Type B pancreatic cell (in vitro differentiated cells): ENCODE measurements around the gene MACROH2A2. TPM values are rescaled to one million over a fixed set of nuclear protein-coding genes. Genes with fewer than 3 reads are reported as not detected.

Experiments
- DNase-seq: peaks from one replicate; pipeline ENCODE4 v3.0.0; 2021; ENCODE audit warnings: mixed read lengths; ENCODE audit not compliant: unreplicated experiment; ENCODE audit errors: extremely low spot score
- H3K27ac Mint-ChIP-seq: 2 replicates; pipeline ENCODE4 v1.8.0; 2021; ENCODE audit warnings: mild to moderate bottlenecking, mixed read lengths
- H3K27me3 Mint-ChIP-seq: 2 replicates; pipeline ENCODE4 v1.8.0; 2021; ENCODE audit warnings: mixed read lengths
- H3K36me3 Mint-ChIP-seq: 2 replicates; pipeline ENCODE4 v1.8.0; 2021; ENCODE audit warnings: mixed read lengths
- H3K4me1 Mint-ChIP-seq: one replicate; pipeline ENCODE4 v1.8.0; 2021; ENCODE audit warnings: mixed read lengths; ENCODE audit not compliant: unreplicated experiment
- H3K4me3 Mint-ChIP-seq: 2 replicates; pipeline ENCODE4 v1.8.0; 2021; ENCODE audit warnings: mild to moderate bottlenecking, mixed read lengths
- H3K9me3 Mint-ChIP-seq: 2 replicates; pipeline ENCODE4 v1.8.0; 2021; ENCODE audit warnings: mixed read lengths
- total RNA-seq: library from RNA; stranded (reverse); gene quantifications from 2 replicates; pipeline ENCODE4 v1.2.1, GENCODE V29; 2021; ENCODE audit warnings: low replicate concordance
- TF ChIP-seq, protein P1 (sequence below): fragments of 200-600 bp; sonication (generic); conservative IDR thresholded peaks from 2 replicates; pipeline ENCODE4 v1.5.0; 2021; ENCODE audit warnings: antibody characterized with exemption, mild to moderate bottlenecking

The MACROH2A2 gene
- total RNA-seq, 1 donor from 2014 or later, result 117 TPM

DNA sequence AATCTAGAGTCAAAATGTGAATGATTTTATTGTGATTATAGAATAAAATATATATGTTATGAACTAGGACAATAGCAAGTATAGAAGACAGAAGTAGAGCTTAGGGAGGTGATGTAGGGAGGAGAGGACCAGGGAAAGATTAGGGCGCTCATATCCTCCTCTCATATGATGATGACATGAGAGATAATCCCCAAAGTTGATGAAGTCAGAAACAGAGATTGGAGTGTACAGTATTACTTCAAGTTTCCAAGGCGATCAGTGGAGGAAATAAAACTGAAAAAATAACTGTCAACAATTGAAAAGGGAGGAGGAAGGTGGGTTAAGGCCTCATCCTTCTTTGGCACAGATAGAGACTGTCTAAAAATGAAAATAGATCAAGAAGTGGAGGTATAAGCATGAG, 14.9 kb downstream of the MACROH2A2 start:
- DNase-seq, result no peak
- peaks cover 14% of the 10 kb centered on the region for H3K4me1 Mint-ChIP-seq
- H3K27ac Mint-ChIP-seq, result no peak overlapping the region
- TF ChIP-seq, protein P1, sequence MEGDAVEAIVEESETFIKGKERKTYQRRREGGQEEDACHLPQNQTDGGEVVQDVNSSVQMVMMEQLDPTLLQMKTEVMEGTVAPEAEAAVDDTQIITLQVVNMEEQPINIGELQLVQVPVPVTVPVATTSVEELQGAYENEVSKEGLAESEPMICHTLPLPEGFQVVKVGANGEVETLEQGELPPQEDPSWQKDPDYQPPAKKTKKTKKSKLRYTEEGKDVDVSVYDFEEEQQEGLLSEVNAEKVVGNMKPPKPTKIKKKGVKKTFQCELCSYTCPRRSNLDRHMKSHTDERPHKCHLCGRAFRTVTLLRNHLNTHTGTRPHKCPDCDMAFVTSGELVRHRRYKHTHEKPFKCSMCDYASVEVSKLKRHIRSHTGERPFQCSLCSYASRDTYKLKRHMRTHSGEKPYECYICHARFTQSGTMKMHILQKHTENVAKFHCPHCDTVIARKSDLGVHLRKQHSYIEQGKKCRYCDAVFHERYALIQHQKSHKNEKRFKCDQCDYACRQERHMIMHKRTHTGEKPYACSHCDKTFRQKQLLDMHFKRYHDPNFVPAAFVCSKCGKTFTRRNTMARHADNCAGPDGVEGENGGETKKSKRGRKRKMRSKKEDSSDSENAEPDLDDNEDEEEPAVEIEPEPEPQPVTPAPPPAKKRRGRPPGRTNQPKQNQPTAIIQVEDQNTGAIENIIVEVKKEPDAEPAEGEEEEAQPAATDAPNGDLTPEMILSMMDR, result no peak
- no peak overlapping the region for H3K4me3 Mint-ChIP-seq
- H3K36me3 Mint-ChIP-seq, result peaks cover 32% of the 10 kb centered on the region
- H3K27me3 Mint-ChIP-seq, result no peaks in the 10 kb centered on the region
- peaks cover 4% of the 10 kb centered on the region for H3K9me3 Mint-ChIP-seq

DNA sequence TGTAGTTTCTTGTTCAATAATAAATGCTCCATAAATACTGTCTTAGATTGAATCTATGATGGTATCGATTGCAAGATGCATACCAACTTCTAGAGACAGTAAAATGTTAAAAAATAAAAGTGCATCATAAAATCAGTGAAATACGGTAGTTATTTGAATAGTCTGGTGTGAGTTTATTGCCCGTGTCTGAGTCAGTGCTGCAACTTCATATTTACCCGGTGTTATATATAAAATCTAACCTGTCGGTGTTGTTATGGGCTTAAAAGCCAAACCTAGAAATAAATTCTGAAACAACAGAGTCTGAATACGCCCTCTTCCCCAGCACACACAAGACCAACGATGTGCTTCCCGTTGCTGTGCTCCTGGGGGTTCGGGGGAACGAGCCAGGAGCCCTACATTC, 16.3 kb downstream of the MACROH2A2 start:
- peaks cover 16% of the 10 kb centered on the region for H3K4me1 Mint-ChIP-seq
- no peak for DNase-seq
- no peak overlapping the region for H3K4me3 Mint-ChIP-seq
- H3K36me3 Mint-ChIP-seq, result peaks cover 25% of the 10 kb centered on the region
- no peak overlapping the region for H3K27ac Mint-ChIP-seq
- peaks cover 4% of the 10 kb centered on the region for H3K9me3 Mint-ChIP-seq
- no peaks in the 10 kb centered on the region for H3K27me3 Mint-ChIP-seq
- TF ChIP-seq, protein P1, result no peak

DNA sequence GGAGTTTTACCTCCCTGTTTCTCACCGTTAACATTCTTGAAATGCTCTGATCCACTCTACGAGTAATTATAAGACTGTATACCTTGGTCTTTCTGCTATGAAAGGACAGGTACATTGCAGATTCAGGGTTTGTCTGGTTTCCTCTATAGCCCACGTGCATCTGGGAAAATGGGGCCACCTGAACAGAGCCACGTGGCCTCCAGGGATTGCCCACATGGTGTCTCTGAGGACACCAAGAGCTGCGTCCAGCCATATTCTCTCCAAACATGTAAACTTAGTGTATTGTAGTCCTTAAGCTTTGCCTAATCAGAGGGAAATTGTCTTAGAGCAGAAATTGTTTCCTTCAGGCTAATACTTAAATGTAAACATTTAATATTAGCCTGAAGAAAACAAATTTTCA, 16.7 kb downstream of the MACROH2A2 start:
- Mint-ChIP-seq H3K36me3 (peaks cover 28% of the 10 kb centered on the region), H3K4me1 (peaks cover 19% of the 10 kb centered on the region), H3K27ac (no peak overlapping the region), H3K9me3 (peaks cover 4% of the 10 kb centered on the region), H3K4me3 (no peak overlapping the region), H3K27me3 (no peaks in the 10 kb centered on the region)
- TF ChIP-seq, protein P1, result no peak
- no peak for DNase-seq

DNA sequence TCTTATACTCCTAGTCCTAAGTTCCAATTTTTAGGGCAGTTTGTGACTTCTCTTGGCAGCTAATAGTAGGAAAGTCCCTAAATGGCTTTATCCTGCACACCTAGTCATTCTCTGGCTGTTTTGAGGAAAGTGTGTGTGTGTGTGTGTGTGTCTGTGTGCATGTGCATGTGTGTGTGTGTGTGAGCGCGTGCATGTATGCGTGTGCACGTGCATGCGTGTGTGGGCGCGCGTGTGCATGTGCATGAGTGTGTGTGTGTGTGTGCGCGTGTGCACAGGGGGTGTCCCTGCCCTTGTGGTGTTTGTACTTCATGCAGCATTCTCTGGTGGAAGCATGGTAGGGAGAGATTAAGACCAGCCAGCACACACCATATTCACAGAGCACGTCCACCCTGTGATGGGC, 18.2 kb downstream of the MACROH2A2 start:
- H3K4me1 Mint-ChIP-seq, result peaks cover 19% of the 10 kb centered on the region
- H3K4me3 Mint-ChIP-seq, result no peak overlapping the region

DNA sequence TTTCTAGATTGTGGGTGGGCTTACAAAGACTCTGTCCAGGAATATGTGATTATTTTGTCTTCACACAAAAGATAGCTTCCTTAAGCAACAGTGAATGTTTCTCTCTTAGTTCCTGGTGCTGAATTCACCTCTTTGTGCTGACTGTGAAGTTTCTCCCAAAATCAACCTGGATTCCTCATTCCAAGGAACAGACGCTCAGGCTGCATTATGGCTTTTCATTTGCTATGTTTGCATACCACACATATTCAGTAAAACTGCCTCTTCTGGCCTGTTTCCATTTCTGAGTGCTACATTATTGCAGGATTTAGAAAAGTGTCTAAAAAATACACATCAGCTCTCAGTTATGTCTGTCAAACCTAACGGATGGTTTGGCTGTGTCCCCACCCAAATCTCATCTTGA, 21.5 kb downstream of the MACROH2A2 start:
- H3K27me3 Mint-ChIP-seq, result no peaks in the 10 kb centered on the region
- no peaks in the 10 kb centered on the region for H3K9me3 Mint-ChIP-seq
- H3K4me3 Mint-ChIP-seq, result no peak overlapping the region
- peaks cover 27% of the 10 kb centered on the region for H3K36me3 Mint-ChIP-seq
- peaks cover 19% of the 10 kb centered on the region for H3K4me1 Mint-ChIP-seq
- no peak for DNase-seq
- TF ChIP-seq, protein P1, result no peak
- no peak overlapping the region for H3K27ac Mint-ChIP-seq

More for the DNA sequence above, 18.2 kb downstream of the MACROH2A2 start:
- H3K9me3 Mint-ChIP-seq, result no peaks in the 10 kb centered on the region
- H3K27ac Mint-ChIP-seq, result no peak overlapping the region
- peaks cover 15% of the 10 kb centered on the region for H3K36me3 Mint-ChIP-seq
- no peak for DNase-seq
- no peaks in the 10 kb centered on the region for H3K27me3 Mint-ChIP-seq
- TF ChIP-seq, protein P1, result no peak

DNA sequence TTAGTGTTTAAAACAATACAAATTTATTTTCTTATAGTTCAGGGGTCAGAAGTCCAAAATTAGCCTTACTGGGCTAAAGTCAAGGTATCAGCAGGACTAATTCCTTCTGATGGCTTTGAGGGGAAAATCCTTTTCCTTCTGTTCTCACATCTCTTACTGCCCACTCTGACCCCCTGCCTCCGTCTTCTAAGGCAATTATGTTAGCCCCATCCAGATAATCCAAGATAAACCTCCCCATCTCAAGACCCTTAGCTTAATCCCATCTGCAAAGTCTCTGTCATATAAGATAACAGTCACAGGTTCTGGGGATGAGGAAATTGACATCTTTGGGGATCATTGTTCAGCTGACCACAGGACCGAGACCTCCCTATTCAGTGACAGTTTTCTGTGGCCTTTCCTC, 22.3 kb downstream of the MACROH2A2 start:
- DNase-seq, result no peak
- Mint-ChIP-seq H3K4me3 (no peak overlapping the region), H3K27ac (no peak overlapping the region), H3K36me3 (peaks cover 34% of the 10 kb centered on the region), H3K27me3 (no peaks in the 10 kb centered on the region), H3K9me3 (no peaks in the 10 kb centered on the region), H3K4me1 (peaks cover 16% of the 10 kb centered on the region)
- TF ChIP-seq, protein P1, result no peak
